K562 (cell line): ENCODE results near the gene MITD1. TPM values are rescaled to one million over a fixed set of nuclear protein-coding genes. Genes with fewer than 3 reads are reported as not detected.

ENCODE experiments used
- ATAC-seq: fragments of 200-7000 bp; cut with Tn5 transposase; 3 replicates; pipeline ENCODE4 v1.9.1; 2020; ENCODE audit warnings: moderate library complexity
- BruUV-seq: library from RNA; stranded (reverse); fragments of 400-500 nt; replicated peaks from 2 replicates; lab custom pipeline; 2021; lab: Mats Ljungman, UMichigan
- CTCF ChIA-PET: fragments of 300-600 bp; formaldehyde crosslinking; extraction: SDS; loops from one replicate; lab custom pipeline; 2021; ENCODE audit warnings: low intra/inter-chr PET ratio; lab: Yijun Ruan, JAX
- POLR2A ChIA-PET: fragments of 300-600, 350-650 bp; sonication (Branson Sonifier 250); formaldehyde crosslinking; extraction: SDS; loops from one replicate; lab custom pipeline; 2021; ENCODE audit warnings: antibody characterized with exemption, inconsistent platforms; lab: Yijun Ruan, JAX
- DNase-seq, 4 experiments: peaks; one replicate each; pipeline versions ENCODE4 v3.0.0 to v3.0.0-alpha.2; 2011 to 2018; ENCODE audit warnings: low spot score in 3 of 4, mixed read lengths in 3 of 4; ENCODE audit errors: extremely low read depth in 1 of 4
- FAIRE-seq: peaks from 2 replicates; lab custom pipeline; 2011; peaks lifted over from hg19 to GRCh38; lab: Jason Lieb, UNC
- H2AFZ ChIP-seq: 2 replicates; pipeline ENCODE4 v1.6.0; 2011; ENCODE audit warnings: low read depth, low read length, control low read depth, inconsistent platforms
- H3K27ac ChIP-seq: fragments of 200-600 bp; 3 replicates; pipeline ENCODE4 v1.8.0; 2011; ENCODE audit warnings: low read depth, mild to moderate bottlenecking, control low read depth, inconsistent platforms, low read length, moderate library complexity, mixed read lengths; ENCODE audit errors: extremely low read depth
- H3K27me3 ChIP-seq, 2 experiments: fragments of 300-600 bp in 1 of 2; 2 replicates in 1 of 2; 3 replicates in 1 of 2; pipeline versions ENCODE4 v1.6.0 to v1.8.0; 2011; ENCODE audit warnings: inconsistent platforms in 2 of 2, low read length in 2 of 2, mild to moderate bottlenecking in 1 of 2, mixed read lengths in 1 of 2, moderate library complexity in 1 of 2; ENCODE audit not compliant: control insufficient read depth in 2 of 2, insufficient read depth in 2 of 2
- H3K36me3 ChIP-seq: fragments of 300-600 bp; 3 replicates; pipeline ENCODE4 v1.8.0; 2011; ENCODE audit warnings: mild to moderate bottlenecking, low read length, inconsistent platforms; ENCODE audit not compliant: control insufficient read depth, insufficient read depth
- H3K4me1 ChIP-seq, 2 experiments: fragments of 200-600 bp in 1 of 2; replicated peaks in 1 of 2; 2 replicates in 1 of 2; 3 replicates in 1 of 2; pipeline versions ENCODE4 v1.5.1 to v1.8.0; 2011; ENCODE audit warnings: inconsistent platforms in 2 of 2, low read length in 2 of 2, mild to moderate bottlenecking in 1 of 2, mixed read lengths in 1 of 2, moderate library complexity in 1 of 2; ENCODE audit not compliant: control insufficient read depth in 2 of 2, insufficient read depth in 2 of 2
- H3K4me2 ChIP-seq: 2 replicates; pipeline ENCODE4 v1.6.1; 2011; ENCODE audit warnings: low read length, control low read depth, inconsistent platforms, mixed read lengths; ENCODE audit not compliant: insufficient read depth
- H3K4me3 ChIP-seq: fragments of 200-600 bp; sonication (generic), shearing (Covaris generic); 2 replicates; pipeline ENCODE4 v1.5.1; 2016; ENCODE audit warnings: control low read depth, inconsistent platforms
- H3K79me2 ChIP-seq: fragments of 200-600 bp; 3 replicates; pipeline ENCODE4 v1.8.0; 2011; ENCODE audit warnings: low read length, inconsistent platforms; ENCODE audit not compliant: control insufficient read depth, insufficient read depth
- H3K9ac ChIP-seq, 2 experiments: 2 replicates each; pipeline versions ENCODE4 v1.6.0 to v1.6.1; 2011; ENCODE audit warnings: low read depth in 2 of 2, low read length in 2 of 2, control low read depth in 1 of 2, inconsistent platforms in 1 of 2, mild to moderate bottlenecking in 1 of 2, mixed read lengths in 1 of 2; ENCODE audit not compliant: insufficient read depth in 1 of 2
- H3K9me1 ChIP-seq: one replicate; pipeline ENCODE4 v1.6.0; 2011; ENCODE audit warnings: inconsistent platforms, mild to moderate bottlenecking, low read length, moderate library complexity; ENCODE audit not compliant: control insufficient read depth, insufficient read depth
- H3K9me3 ChIP-seq: replicated peaks from 2 replicates; pipeline ENCODE4 v1.5.1; 2011; ENCODE audit warnings: low read depth, low read length, inconsistent platforms; ENCODE audit not compliant: control insufficient read depth, insufficient read depth
- H4K20me1 ChIP-seq: replicated peaks from 2 replicates; pipeline ENCODE4 v1.6.1; 2011; ENCODE audit warnings: low read length, inconsistent platforms, mixed read lengths; ENCODE audit not compliant: control insufficient read depth, insufficient read depth
- C11orf30 ChIP-seq: fragments of 450-650 bp; IDR thresholded peaks from 2 replicates; pipeline ENCODE4 v1.6.1; 2016; ENCODE audit warnings: low read depth, mild to moderate bottlenecking
- DACH1 ChIP-seq: fragments of 450-650 bp; IDR thresholded peaks from 2 replicates; pipeline ENCODE4 v1.6.1; 2018; ENCODE audit not compliant: partially characterized antibody
- ERF ChIP-seq: fragments of 450-650 bp; formaldehyde crosslinking; IDR thresholded peaks from 2 replicates; pipeline ENCODE4 v1.4.0; 2020; ENCODE audit warnings: mild to moderate bottlenecking, mixed read lengths
- GATAD2B ChIP-seq: fragments of 450-650 bp; IDR thresholded peaks from 2 replicates; pipeline ENCODE4 v1.6.1; 2017; ENCODE audit warnings: mild to moderate bottlenecking, borderline replicate concordance
- NR2C1 ChIP-seq, 2 experiments: fragments of 450-650 bp; IDR thresholded peaks; 2 replicates each; pipeline ENCODE4 v1.6.1; 2017; ENCODE audit warnings: mild to moderate bottlenecking in 2 of 2, antibody characterized with exemption in 1 of 2, inconsistent platforms in 1 of 2, missing compliant biosample characterization in 1 of 2, missing genetic modification characterization in 1 of 2
- PHTF2 ChIP-seq: fragments of 250-450 bp; sonication (Bioruptor Pico); IDR thresholded peaks from 2 replicates; pipeline ENCODE4 v1.5.0; 2021; ENCODE audit warnings: mild to moderate bottlenecking
- POLR2H ChIP-seq: IDR thresholded peaks from 2 replicates; pipeline ENCODE4 v1.6.1; 2016; ENCODE audit warnings: missing genetic modification characterization, low read depth, mild to moderate bottlenecking, control low read depth, missing compliant biosample characterization, moderate library complexity
- SRSF7 ChIP-seq: fragments of 200-400 bp; formaldehyde crosslinking; optimal IDR thresholded peaks from 2 replicates; pipeline ENCODE3; 2017; ENCODE audit warnings: mild to moderate bottlenecking, low read depth, low read length
- ZBTB49 ChIP-seq: sonication (generic); formaldehyde crosslinking; IDR thresholded peaks from 2 replicates; pipeline ENCODE4 v1.8.0; 2022; ENCODE audit warnings: missing genetic modification reagents, mild to moderate bottlenecking, borderline replicate concordance
- WGBS: fragments of 100-300 bp; shearing (Covaris generic); methylation state at CpG from one replicate; pipeline ENCODE4 v1.1.6; 2016; ENCODE audit warnings: low coverage, mixed read lengths; ENCODE audit not compliant: insufficient coverage; ENCODE audit errors: missing lambda C conversion rate; 5-methylcytosine and 5-hydroxymethylcytosine counted together
- in situ Hi-C: fragments of 300-500 bp; cut with MboI; formaldehyde crosslinking; loops from 4 replicates; pipeline ENCODE4 v1.15.0; 2018; ENCODE audit warnings: inconsistent platforms, mixed read lengths
- intact Hi-C: fragments of 100-400 bp; cut with micrococcal nuclease; formaldehyde crosslinking; loops from 2 replicates; pipeline ENCODE4 v1.14.2; 2022
- polyA plus RNA-seq, 8 experiments: library from polyadenylated mRNA; depleted of rRNA in 4 of 8; stranded (reverse) in 5 of 8; unstranded in 3 of 8; fragments of >200 nt; fragmentation: Nextera tagmentation in 2 of 8; fragmentation: Illumina TruSeq in 1 of 8; extraction: Ambion mirVana in 2 of 8; extraction: Trizol in 1 of 8; gene quantifications; 2 replicates each; pipeline versions ENCODE4 v1.2.1 to v1.2.3, GENCODE V29; 2011 to 2014; ENCODE audit warnings: inconsistent platforms in 1 of 8, missing spikeins in 1 of 8
- total RNA-seq, 7 experiments: library from RNA; depleted of rRNA in 6 of 7; stranded (reverse); fragments of >200 nt in 6 of 7; fragmentation: Illumina TruSeq in 2 of 7; extraction: Trizol in 2 of 7; gene quantifications; 2 replicates each; pipeline versions ENCODE4 v1.2.1 to v1.2.3, GENCODE V29; 2011 to 2021; ENCODE audit warnings: low replicate concordance in 1 of 7

Gene MITD1
- total and polyA plus RNA-seq, 9 of the 15 experiments (the other 6 are each of a cell fraction or from before 2014, with no cell fraction given): 19.6 to 71.8 (median 43.2) TPM

- 78% methylated on average over 7 of the region's 7 CpGs for WGBS
- H3K4me2 ChIP-seq: no peak overlapping the region
- in situ Hi-C loops: no loop called here
- ATAC-seq (no peak), FAIRE-seq (no peak)
- peaks cover 11 to 21% of the 10 kb centered on the region in 2 experiments; a peak in 4 of 5 replicates for H3K4me1 ChIP-seq
- POLR2A ChIA-PET: interaction anchor here (0.6 to 0.7 kb wide), 2 partner anchors 10 to 196 kb away, joined by 4 read pairs; partner anchors contain the start of gene C2orf15
- no peaks in the 10 kb centered on the region for H3K9me1 ChIP-seq
- peaks cover 32% of the 10 kb centered on the region for H3K79me2 ChIP-seq
- H2AFZ ChIP-seq: no peak overlapping the region
- H3K27me3 ChIP-seq: no peaks in the 10 kb centered on the region
- TF ChIP-seq C11orf30 (no peak), DACH1 (no peak), ZBTB49 (CRISPR knock-in tag) (no peak), POLR2H (tag) (no peak), NR2C1 (IDR thresholded peaks at IDR 0.05) (no peak), NR2C1 (tag; IDR thresholded peaks at IDR 0.05) (no peak), GATAD2B (no peak), SRSF7 (no peak), ERF (CRISPR knock-in tag) (no peak), PHTF2 (CRISPR knock-in tag) (no peak)
- TF ChIP-seq, all 486 proteins: peak for 0
- Histone ChIP-seq H4K20me1 (no peaks in the 10 kb centered on the region), H3K4me3 (no peak overlapping the region), H3K36me3 (peaks cover 16% of the 10 kb centered on the region), H3K9ac (no peak overlapping the region), H3K27ac (no peak overlapping the region), H3K9me3 (no peaks in the 10 kb centered on the region)
- DNase-seq: no peak
- intact Hi-C loops: no loop called here
- CTCF ChIA-PET: no interaction called here
- BruUV-seq: no TSS peak
Measured at GRCh38 chr2:99152199-99152895, 28.5 kb downstream of the MITD1 start.
